NCI-H2227 (cell line): ENCODE measurements around the gene DPM3.
"Not testable (repeated sequence)": the region's sequence is repeated elsewhere in the genome, so short reads cannot be mapped to it uniquely, and the experiment has no call there.

Experiments
- DNase-seq: peaks from one replicate; lab custom pipeline; 2025; ENCODE audit not compliant: unreplicated experiment; lab: John Stamatoyannopoulos, UW

Gene DPM3

DNA sequence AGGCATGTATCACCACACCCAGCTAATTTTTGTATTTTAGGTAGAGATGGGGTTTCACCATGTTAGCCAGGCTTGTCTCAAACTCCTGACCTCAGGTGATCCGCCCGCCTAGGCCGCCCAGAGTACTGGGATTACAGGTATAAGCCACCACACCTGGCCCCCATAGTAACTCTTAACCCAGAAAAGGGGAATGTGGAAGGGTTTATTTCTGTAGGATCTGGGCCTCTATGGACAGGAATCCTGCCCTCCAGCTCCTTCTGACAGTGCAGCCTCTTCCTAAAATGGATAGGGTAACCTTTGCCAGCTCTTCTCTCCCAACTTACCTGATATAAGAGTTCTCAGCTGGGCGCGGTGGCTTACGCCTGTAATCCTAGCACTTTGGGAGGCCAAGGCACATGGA lies 22.3 kb upstream of the DPM3 start:
- DNase-seq, result not testable (repeated sequence)

DNA sequence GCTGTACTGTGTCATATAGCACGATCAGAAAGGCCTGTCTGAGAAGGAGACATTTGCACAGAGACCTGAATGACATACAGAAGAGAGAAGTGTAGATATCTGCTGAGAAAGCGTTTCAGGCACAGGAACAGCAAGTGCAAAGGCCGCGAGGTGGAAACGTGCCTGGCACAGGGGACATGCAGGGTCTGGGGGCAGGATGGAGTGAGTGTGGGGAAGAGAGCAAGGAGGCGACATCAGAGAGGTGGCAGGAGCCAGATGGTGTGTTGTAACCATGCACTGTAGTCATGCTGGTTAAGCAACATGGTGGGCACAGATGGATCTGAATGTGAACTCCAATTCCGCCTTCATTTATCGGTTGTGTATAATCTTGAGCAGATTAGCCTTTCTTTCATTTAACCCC lies 19.8 kb upstream of the DPM3 start:
- no peak for DNase-seq

DNA sequence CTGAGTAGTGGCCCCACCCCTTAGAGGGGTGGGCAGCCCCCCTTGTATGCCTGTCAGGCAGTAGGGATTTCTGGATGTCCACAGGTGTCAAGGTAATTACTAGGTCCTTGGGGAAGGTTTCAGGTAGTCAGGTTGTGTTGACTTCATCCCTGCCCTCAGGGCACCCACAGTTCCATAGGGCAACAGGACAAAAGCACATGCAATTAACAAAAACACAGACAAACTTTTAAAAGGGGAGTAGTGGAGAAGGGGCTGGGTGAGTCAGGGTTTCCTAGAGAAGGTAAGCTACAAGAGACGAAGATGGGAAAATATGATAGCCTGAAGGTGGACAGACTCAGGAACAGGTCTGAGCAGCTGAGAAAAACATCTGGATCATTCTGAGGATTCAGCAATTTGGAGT lies 18.7 kb upstream of the DPM3 start:
- no peak for DNase-seq

GRCh38 chr1:155155996-155156643 lies 15.8 kb upstream of the DPM3 start:
- DNase-seq, result not testable (repeated sequence)

DNA sequence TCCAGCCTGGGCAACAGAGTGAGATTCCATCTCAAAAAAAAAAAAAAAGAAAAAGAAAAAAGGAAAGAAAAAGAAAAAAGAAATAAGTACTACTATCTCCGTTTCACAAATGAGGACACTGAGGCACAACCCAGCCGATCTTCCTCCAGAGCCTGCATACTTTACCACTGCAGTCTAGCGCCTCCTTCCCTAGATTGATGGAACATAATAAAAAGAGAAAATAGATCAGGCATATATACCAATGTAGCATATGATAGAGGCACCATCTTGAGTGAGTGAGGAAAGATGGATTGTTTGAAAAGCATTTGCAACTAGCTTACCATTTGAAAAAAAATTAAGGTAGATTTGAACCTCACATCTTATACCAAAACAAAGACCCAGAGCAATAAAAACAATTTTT lies 5.2 kb upstream of the DPM3 start:
- DNase-seq, result no peak

DNA sequence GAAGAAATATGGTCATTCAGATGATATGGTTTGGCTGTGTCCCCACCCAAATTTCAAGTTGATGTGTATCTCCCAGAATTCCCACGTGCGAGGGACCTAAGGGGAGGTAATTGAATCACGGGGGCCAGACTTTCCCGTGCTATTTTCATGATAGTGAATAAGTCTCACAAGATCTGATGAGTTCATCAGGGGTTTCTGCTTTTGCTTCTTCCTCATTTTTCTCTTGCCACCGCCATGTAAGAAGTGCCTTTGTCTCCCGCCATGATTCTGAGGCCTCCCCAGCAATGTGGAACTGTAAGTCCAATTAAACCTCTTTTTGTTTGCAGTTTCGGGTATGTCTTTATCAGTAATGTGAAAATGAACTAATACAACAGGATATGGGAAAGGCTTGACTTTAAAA lies 1.4 kb upstream of the DPM3 start:
- DNase-seq, result no peak

DNA sequence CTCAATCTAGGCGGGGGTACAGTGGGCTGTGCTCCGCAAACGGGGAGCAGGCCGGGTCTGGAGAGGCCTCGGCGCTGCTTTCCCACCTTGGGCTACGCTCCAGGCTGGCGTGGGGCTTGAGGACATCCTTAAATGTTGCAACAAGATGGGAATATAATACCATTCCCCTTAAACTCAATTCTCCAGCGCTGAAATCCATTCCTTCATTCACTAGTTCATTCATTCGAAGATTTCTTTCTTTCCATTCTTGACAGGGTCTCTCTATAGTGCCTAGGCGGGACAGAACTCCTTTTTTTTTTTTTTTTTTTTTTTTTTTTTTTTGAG lies 261 bp upstream of the DPM3 start:
- DNase-seq, result no peak

- no peak for DNase-seq
Measured at GRCh38 chr1:155137154-155137949, 3.0 kb downstream of the DPM3 start.

- DNase-seq, result no peak
Measured at GRCh38 chr1:155136748-155137147, 3.6 kb downstream of the DPM3 start.

DNA sequence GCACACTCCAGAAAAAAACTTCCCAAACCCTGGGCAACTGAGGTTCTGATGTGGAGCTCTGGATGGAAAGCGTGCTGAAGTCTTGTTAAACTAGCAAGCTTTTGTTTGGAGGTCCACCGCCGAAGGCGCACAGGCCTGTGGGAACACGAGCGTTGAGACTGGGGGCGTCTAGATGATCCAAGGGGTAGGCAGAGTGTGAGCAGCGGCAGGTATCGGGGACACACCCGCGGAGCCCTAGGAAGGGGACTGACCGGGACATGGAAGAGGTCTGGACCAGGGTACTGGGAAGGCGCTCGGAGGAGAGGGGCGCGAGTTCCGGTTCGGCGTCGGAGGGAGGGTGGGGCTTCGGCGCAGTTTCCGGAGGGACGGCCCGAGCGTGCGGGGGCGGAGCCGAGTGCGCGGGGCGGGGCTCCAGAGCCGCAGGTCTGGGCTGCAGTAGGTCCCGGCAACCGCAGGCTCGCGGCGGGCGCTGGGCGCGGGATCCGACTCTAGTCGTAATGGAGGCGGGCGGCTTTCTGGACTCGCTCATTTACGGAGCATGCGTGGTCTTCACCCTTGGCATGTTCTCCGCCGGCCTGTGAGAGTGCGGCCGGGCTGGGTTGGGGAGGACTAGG lies 4.8 kb downstream of the DPM3 start, which contains the start of gene SLC50A1:
TSS of gene SLC50A1 (plus strand) at position 438 of the 614 bp plus-strand sequence. CDS start at position 498, 60 bp downstream.
- DNase-seq, result peak; percentile 98

DNA sequence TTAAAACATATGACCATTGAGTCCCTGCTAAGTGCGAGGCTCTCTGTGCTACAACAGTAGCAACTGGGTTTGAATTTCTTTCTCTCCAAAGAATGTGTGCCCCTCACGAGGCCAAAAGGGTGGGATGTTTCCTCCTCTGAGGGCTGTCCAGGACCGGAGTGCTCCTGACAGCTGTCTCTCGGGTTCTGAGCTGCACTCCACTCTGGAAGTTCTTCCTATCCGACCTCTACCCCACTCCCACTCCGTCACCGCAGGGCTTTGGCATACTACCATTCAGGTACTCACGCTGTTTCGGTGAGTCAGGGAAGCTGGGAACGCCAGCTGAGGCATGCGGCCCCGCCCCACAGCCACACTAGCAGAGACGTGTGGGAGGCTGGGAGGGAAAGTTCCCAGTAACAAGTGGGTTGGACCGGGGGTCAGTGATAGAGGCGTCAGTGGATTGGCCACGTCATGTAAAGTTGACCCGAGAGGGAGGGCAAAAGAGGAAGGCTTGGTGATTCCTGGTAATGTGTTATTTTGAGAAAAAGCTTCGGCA lies 5.4 kb downstream of the DPM3 start:
- DNase-seq, result peak; percentile 77

- DNase-seq, result no peak
Measured at GRCh38 chr1:155134322-155134721, 6.0 kb downstream of the DPM3 start.

DNA sequence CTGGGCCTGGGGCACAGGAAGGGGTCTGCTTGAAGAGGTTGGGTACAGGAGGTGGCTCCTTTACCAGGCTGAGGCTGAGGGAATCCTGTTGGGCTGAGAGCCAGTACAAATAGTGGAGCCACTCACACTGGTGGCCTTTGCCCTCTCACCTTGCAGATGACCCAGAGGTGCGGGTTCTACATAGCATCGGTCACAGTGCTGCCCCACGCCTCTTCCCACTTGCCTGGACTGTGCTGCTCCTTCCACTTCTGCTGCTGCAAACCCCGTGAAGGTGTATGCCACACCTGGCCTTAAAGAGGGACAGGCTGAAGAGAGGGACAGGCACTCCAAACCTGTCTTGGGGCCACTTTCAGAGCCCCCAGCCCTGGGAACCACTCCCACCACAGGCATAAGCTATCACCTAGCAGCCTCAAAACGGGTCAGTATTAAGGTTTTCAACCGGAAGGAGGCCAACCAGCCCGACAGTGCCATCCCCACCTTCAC lies 6.5 kb downstream of the DPM3 start:
- no peak for DNase-seq

DNA sequence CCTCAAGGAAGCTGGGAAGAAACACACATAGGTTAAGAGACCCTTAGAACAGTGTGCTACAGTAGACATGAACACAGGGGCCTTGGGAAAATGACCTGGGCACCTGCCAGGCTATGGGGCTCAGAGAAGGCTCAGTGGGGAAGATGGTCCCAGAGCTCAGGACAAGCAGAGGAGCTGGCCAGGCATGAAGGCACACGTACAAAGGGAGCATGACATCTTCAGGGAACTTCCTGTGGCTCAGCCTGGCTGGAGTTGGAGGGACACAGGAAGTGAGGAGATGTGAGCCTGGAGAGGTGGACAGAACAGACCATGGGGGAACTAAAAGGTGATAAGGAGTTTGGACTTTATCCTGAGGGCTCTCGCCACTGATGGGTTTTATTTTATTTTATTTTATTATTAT lies 8.5 kb downstream of the DPM3 start:
- DNase-seq, result no peak

- no peak for DNase-seq
Measured at GRCh38 chr1:155131285-155131684, 9.0 kb downstream of the DPM3 start.

DNA sequence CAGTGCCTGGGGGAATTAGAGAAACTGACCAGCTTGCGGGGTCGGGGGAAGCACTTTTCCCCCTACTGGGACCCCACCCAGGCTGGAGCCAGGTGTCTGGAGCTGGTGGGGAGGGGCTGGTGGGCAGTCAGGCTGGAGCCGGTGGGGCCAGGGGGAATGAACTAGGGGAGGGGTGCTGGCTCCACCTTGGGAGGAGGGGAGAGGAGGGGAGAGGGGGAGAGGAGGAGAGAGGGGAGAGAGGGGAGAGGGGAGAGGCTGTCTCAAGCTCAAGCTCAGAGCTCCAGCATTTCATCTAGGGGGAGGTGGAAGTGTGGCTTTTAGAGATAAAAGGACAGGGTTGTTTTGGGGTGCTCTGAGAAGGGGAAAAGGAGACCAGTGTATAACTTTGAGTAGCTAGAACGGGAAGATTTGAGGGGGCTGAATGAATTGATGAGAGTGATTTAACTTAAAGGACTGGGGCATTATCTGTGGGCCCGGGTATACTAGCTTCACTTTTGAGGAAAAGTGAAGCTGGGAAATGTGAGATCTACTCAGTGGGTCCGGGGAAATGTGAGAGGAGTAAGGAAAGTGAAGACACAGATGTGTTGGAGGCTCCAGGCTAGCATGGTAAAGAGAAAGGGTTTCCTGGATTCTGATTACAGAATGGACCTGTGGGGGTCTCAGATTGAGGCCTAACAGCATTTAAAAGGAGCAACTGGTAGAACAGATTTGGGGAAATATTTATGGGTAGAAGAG lies 9.9 kb downstream of the DPM3 start:
- DNase-seq, result peak; percentile 36

- DNase-seq, result no peak
Measured at GRCh38 chr1:155128755-155129473, 11.4 kb downstream of the DPM3 start.

- no peak for DNase-seq
Measured at GRCh38 chr1:155127967-155128754, 12.2 kb downstream of the DPM3 start.

- DNase-seq, result peak; percentile 75
Measured at GRCh38 chr1:155127105-155127966, 13.0 kb downstream of the DPM3 start, which contains the start of gene EFNA1. Gene EFNA1, plus strand, starts transcription at chr1:155127876. Its CDS starts 102 bp downstream, at chr1:155127978.
